ENCODE measurements around the gene TRIM66.
A peak's percentile ranks its signal among the peaks of the same experiment; 100 is the strongest.

Gene TRIM66

GRCh38 chr11:8577791-8578581, 104.5 kb downstream of the TRIM66 start:
- no peak for FAIRE-seq
- no peak for DNase-seq (ENCODE audit: low spot score)

- DNase-seq (ENCODE audit: low spot score): no peak
- no peak for FAIRE-seq
These were observed 107.7 kb downstream of the TRIM66 start for GRCh38 chr11:8574798-8575197.

- FAIRE-seq: no peak
- no peak for DNase-seq (ENCODE audit: low spot score)
These were observed 108.7 kb downstream of the TRIM66 start for GRCh38 chr11:8573777-8574176.

- no peak for DNase-seq (ENCODE audit: low spot score)
- FAIRE-seq: no peak
These were observed 114.8 kb downstream of the TRIM66 start for GRCh38 chr11:8567602-8568198.

GRCh38 chr11:8566613-8567210, 115.8 kb downstream of the TRIM66 start:
- FAIRE-seq (no peak), DNase-seq (ENCODE audit: low spot score) (peak; percentile 16)

- DNase-seq (ENCODE audit: low spot score) (no peak), FAIRE-seq (no peak)
These were observed 117.9 kb downstream of the TRIM66 start for GRCh38 chr11:8564526-8564925.

All from urothelium cell line (cell line).